ENCODE results near the gene PDE6D. TPM values are rescaled to one million over a fixed set of nuclear protein-coding genes. Genes with fewer than 3 reads are reported as not detected.

Gene PDE6D
- total and polyA plus RNA-seq, 2 of the 13 experiments (the other 11 are each of a cell fraction or from before 2014, with no cell fraction given) = 14.1 to 23.2 TPM

GRCh38 chr2:231717281-231718171 lies 63.6 kb downstream of the PDE6D start (continued):
- TF ChIP-seq TRAFD1 (CRISPR knock-in tag; IDR thresholded peaks at IDR 0.05; ENCODE audit: borderline replicate concordance) (no peak), PRDM10 (CRISPR knock-in tag; IDR thresholded peaks at IDR 0.05; ENCODE audit: low read depth) (peak; percentile 90), FOXK2 (IDR thresholded peaks at IDR 0.05) (no peak), PAXIP1 (CRISPR knock-in tag; conservative IDR thresholded peaks at IDR 0.05) (no peak), HNRNPLL (IDR thresholded peaks at IDR 0.05; ENCODE audit: low read depth, low read length, poor library complexity, severe bottlenecking) (no peak), MAFG (CRISPR knock-in tag; IDR thresholded peaks at IDR 0.05) (no peak), HNF1A (IDR thresholded peaks at IDR 0.05; ENCODE audit: low read depth) (no peak), HNF1A (CRISPR knock-in tag; IDR thresholded peaks at IDR 0.05; ENCODE audit: borderline replicate concordance) (0 out of 2 replicates have a peak, but pooled peaks have one; percentile 14), NFYB (CRISPR knock-in tag; IDR thresholded peaks at IDR 0.05) (peak; percentile 87)
